Prostate gland (tissue), 2 donors: ENCODE data around the gene SRGAP2C.
"Not testable (repeated sequence)": the region's sequence is repeated elsewhere in the genome, so short reads cannot be mapped to it uniquely, and the experiment has no call there.

Source experiments
- CTCF ChIP-seq, 4 experiments: fragments of 200-600 bp in 2 of 4; fragments of 450-650 bp in 2 of 4; sonication (generic) in 2 of 4; IDR thresholded peaks; 1 replicate in 3 of 4; 2 replicates in 1 of 4; pipeline ENCODE4 v1.5.1; 2016 to 2019; ENCODE audit warnings: antibody characterized with exemption in 4 of 4, mild to moderate bottlenecking in 2 of 4, moderate library complexity in 2 of 4
- POLR2AphosphoS5 ChIP-seq: sonication (generic); formaldehyde crosslinking; IDR thresholded peaks from one replicate; pipeline ENCODE4 v1.6.1; 2017; ENCODE audit warnings: antibody characterized with exemption

GRCh38 chr1:121399193-121399592 is 214.4 kb downstream of the SRGAP2C start:
- not testable (repeated sequence) for TF ChIP-seq POLR2AphosphoS5; CTCF (IDR thresholded peaks at IDR 0.05)
